Pancreas (tissue), 10 donors: ENCODE data around the gene TMEM62. TPM values are rescaled to one million over a fixed set of nuclear protein-coding genes. Genes with fewer than 3 reads are reported as not detected.

Source experiments
- ATAC-seq, 4 donors: fragments of 200-7000 bp; cut with Tn5 transposase; one replicate each; pipeline versions ENCODE4 v1.8.0 to v1.9.1; 2020; ENCODE audit warnings: mild to moderate bottlenecking in 4 of 4, moderate library complexity in 4 of 4
- DNase-seq, 6 donors: peaks; one replicate each; pipeline ENCODE4 v3.0.0-alpha.2; 2020
- FAIRE-seq: peaks from 2 replicates; lab custom pipeline; 2012; peaks lifted over from hg19 to GRCh38; lab: Jason Lieb, UNC
- H3K27ac ChIP-seq, 4 donors: fragments of 200-600 bp; sonication (generic); 1 replicate in 3 of 4; 2 replicates in 1 of 4; pipeline versions ENCODE4 v1.5.0 to v1.8.0; 2020
- H3K27me3 ChIP-seq, 4 donors: fragments of 200-600 bp; one replicate each; pipeline ENCODE4 v1.8.0; 2021
- H3K36me3 ChIP-seq, 3 donors: fragments of 200-600 bp; sonication (generic) in 1 of 3; one replicate each; pipeline versions ENCODE4 v1.5.0 to v1.8.0; 2020 to 2021
- H3K4me1 ChIP-seq, 3 donors: fragments of 200-600 bp; one replicate each; pipeline ENCODE4 v1.8.0; 2021
- H3K4me3 ChIP-seq, 4 donors: fragments of 200-600 bp; sonication (generic) in 2 of 4; one replicate each; pipeline versions ENCODE4 v1.5.0 to v1.8.0; 2020 to 2021
- H3K9me3 ChIP-seq, 4 donors: fragments of 200-600 bp; one replicate each; pipeline ENCODE4 v1.8.0; 2021
- WGBS, 2 donors: extraction: QIAGEN DNeasy Blood & Tissue Kit; methylation state at CpG; one replicate each; pipeline ENCODE4 v1.1.7; 2013; 5-methylcytosine and 5-hydroxymethylcytosine counted together
- intact Hi-C, 3 donors: fragments of 100-400 bp; cut with DNase I; formaldehyde crosslinking; loops; one replicate each; pipeline versions ENCODE4 v1.11.1 to v1.14.2; 2022
- polyA plus RNA-seq, 2 donors: library from polyadenylated mRNA; stranded (reverse); fragments of 200-250 nt; gene quantifications; one replicate each; pipeline ENCODE4 v1.2.3, GENCODE V29; 2013
- total RNA-seq, 6 donors: library from RNA; stranded (reverse); fragmentation: NEBNext Ultra II Directional in 4 of 6; extraction: Animal tissue kit (Norgen Biotek cat#: 25700) in 4 of 6; gene quantifications; one replicate each; pipeline versions ENCODE4 v1.2.1 to v1.2.4, GENCODE V29; 2021 to 2023
- TF ChIP-seq, protein P1 (sequence below), 4 donors: fragments of 200-600 bp; sonication (generic) in 3 of 4; IDR thresholded peaks; one replicate each; pipeline versions ENCODE4 v1.5.0 to v1.8.0; 2021; ENCODE audit warnings: antibody characterized with exemption in 4 of 4
- donor health status: healthy with polysubstance abuse.
- donor health status: DM: no; HTN: no; CAD: no; lungs with moderate emphysema.
- donor health status: DM: no; HTN: no; CAD: no.
- donor health status: control.
- donor health status: control.
- donor health status: Bipolar disorder and iron deficiency.
- donor health status: DM: yes; HTN: yes; CAD: no.
- donor health status: DM: no; HTN: no; CAD: no.
- donor health status: DM: no; HTN: no; CAD: no.
- donor health status: DM: yes; HTN: yes; CAD: no.

The TMEM62 gene
- total and polyA plus RNA-seq, 8 donors = 8.1 to 16.8 (median 11.5) TPM

DNA sequence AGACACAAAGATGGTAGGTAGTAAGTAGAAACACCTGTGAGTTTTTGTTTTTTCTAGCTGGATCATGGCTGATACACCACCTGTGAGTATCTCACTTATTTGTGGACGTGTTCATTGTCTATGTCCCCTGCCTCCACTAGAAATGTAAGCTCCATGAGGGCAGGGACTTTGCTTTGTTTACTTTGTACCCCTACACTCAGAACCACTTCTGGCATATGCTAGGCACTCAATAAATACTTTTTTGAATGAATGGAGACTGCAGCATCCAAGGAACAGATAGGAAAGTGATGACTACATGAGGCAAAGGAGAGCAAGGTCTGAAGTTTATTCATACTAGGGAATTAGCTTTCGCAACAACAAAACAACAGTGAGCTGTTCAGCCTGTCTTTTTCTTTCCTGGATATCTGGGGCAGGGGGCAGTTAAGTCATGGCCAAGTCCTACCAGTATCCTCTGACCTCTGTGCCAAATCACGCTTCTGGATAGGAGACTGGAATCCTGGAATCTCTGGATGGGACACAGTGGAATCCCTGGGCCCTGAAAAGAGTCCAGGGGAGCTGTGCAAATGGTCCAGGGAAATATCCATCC lies 99.0 kb downstream of the TMEM62 start:
- DNase-seq (no peak), ATAC-seq (no peak), FAIRE-seq (no peak)
- no peaks in the 10 kb centered on the region for H3K9me3 ChIP-seq
- H3K4me1 ChIP-seq = no peaks in the 10 kb centered on the region
- no peaks in the 10 kb centered on the region for H3K27me3 ChIP-seq
- no peak overlapping the region for H3K27ac ChIP-seq
- TF ChIP-seq, protein P1, sequence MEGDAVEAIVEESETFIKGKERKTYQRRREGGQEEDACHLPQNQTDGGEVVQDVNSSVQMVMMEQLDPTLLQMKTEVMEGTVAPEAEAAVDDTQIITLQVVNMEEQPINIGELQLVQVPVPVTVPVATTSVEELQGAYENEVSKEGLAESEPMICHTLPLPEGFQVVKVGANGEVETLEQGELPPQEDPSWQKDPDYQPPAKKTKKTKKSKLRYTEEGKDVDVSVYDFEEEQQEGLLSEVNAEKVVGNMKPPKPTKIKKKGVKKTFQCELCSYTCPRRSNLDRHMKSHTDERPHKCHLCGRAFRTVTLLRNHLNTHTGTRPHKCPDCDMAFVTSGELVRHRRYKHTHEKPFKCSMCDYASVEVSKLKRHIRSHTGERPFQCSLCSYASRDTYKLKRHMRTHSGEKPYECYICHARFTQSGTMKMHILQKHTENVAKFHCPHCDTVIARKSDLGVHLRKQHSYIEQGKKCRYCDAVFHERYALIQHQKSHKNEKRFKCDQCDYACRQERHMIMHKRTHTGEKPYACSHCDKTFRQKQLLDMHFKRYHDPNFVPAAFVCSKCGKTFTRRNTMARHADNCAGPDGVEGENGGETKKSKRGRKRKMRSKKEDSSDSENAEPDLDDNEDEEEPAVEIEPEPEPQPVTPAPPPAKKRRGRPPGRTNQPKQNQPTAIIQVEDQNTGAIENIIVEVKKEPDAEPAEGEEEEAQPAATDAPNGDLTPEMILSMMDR (IDR thresholded peaks at IDR 0.05) = no peak
- H3K36me3 ChIP-seq = no peaks in the 10 kb centered on the region
- intact Hi-C loops = loop anchor here in 1 of 3 donors (5.0 kb wide), 1 partner anchor 50 kb away; no protein-coding TSS in a partner anchor
- H3K4me3 ChIP-seq = no peak overlapping the region
- 82 to 84% methylated on average over 3 of the region's 3 CpGs for WGBS, 2 donors

Other genes with a start within 250 kb of the TMEM62 start
- gene TTBK2, start 212.8 kb upstream of the TMEM62 start, total RNA-seq = 1 to 10 TPM; 3.4 to 8.5 (median 5.1) TPM
- gene TTBK2, start 212.8 kb upstream of the TMEM62 start, polyA plus RNA-seq = 1 to 10 TPM; 1.7 to 2.4 TPM
- 10 to 100 TPM; 13.3 to 19.8 (median 14.7) TPM for gene UBR1, start 27.5 kb upstream of the TMEM62 start, total RNA-seq
- gene UBR1, start 27.5 kb upstream of the TMEM62 start, polyA plus RNA-seq = 1 to 10 TPM; 4.6 to 5.7 TPM
- 10 to 100 TPM; 17.6 to 35.7 (median 21.7) TPM for gene CCNDBP1, start 51.8 kb downstream of the TMEM62 start, total RNA-seq
- gene CCNDBP1, start 51.8 kb downstream of the TMEM62 start, polyA plus RNA-seq = 10 to 100 TPM; 20.1 to 37.7 TPM
- gene EPB42, start 87.4 kb downstream of the TMEM62 start, total RNA-seq = not detected
- gene EPB42, start 87.4 kb downstream of the TMEM62 start, polyA plus RNA-seq = not detected
- not detected for gene TGM5, start 133.3 kb downstream of the TMEM62 start, total RNA-seq
- not detected for gene TGM5, start 133.3 kb downstream of the TMEM62 start, polyA plus RNA-seq
- gene TGM7, start 168.7 kb downstream of the TMEM62 start, total RNA-seq = not detected
- gene TGM7, start 168.7 kb downstream of the TMEM62 start, polyA plus RNA-seq = not detected
- gene LCMT2, start 197.0 kb downstream of the TMEM62 start, total RNA-seq = 1 to 10 TPM; 1.9 to 5.0 (median 3.9) TPM
- 1 to 10 TPM; 1.7 to 4.4 TPM for gene LCMT2, start 197.0 kb downstream of the TMEM62 start, polyA plus RNA-seq
- gene ZSCAN29, start 237.5 kb downstream of the TMEM62 start, total RNA-seq = 10 to 100 TPM; 11.2 to 18.8 (median 13.4) TPM
- 1 to 10 TPM; 7.0 to 7.8 TPM for gene ZSCAN29, start 237.5 kb downstream of the TMEM62 start, polyA plus RNA-seq
- gene TUBGCP4, start 237.5 kb downstream of the TMEM62 start, total RNA-seq = 10 to 100 TPM in 2 of 6 donors, 1 to 10 TPM in 4; 7.0 to 14.8 (median 9.6) TPM
- gene TUBGCP4, start 237.5 kb downstream of the TMEM62 start, polyA plus RNA-seq = 1 to 10 TPM; 4.8 to 4.9 TPM